Activated CD8-positive, alpha-beta T cell treated with anti-CD3 and anti-CD28 coated beads, Interleukin-2, amount 10 ng/mL, durations not matched to agents 7 days and 5 days (primary cell): ENCODE data around the gene RDH11. TPM values are rescaled to one million over a fixed set of nuclear protein-coding genes. Genes with fewer than 3 reads are reported as not detected.

Source experiments
- ATAC-seq: fragments of 150-1000 bp; cut with Tn5 transposase; one replicate; pipeline ENCODE4 v1.10.0; 2021; ENCODE audit warnings: moderate library complexity
- CTCF ChIA-PET: fragments of 350-600 bp; sonication (Branson Sonifier 250); formaldehyde crosslinking; loops from one replicate; lab custom pipeline; 2021; ENCODE audit warnings: antibody characterized with exemption; lab: Charles Lee
- POLR2A ChIA-PET: fragments of 350-600 bp; sonication (Branson Sonifier 250); formaldehyde crosslinking; loops from one replicate; lab custom pipeline; 2021; ENCODE audit warnings: antibody characterized with exemption; lab: Charles Lee
- DNase-seq: peaks from one replicate; pipeline ENCODE4 v3.0.0-alpha.2; 2020
- H3K27ac Mint-ChIP-seq: one replicate; pipeline ENCODE4 v1.8.0; 2021; ENCODE audit warnings: mild to moderate bottlenecking, mixed read lengths
- H3K27me3 Mint-ChIP-seq: one replicate; pipeline ENCODE4 v1.8.0; 2021; ENCODE audit warnings: low read depth, mixed read lengths
- H3K36me3 Mint-ChIP-seq: one replicate; pipeline ENCODE4 v1.8.0; 2021; ENCODE audit warnings: low read depth, mixed read lengths
- H3K4me1 Mint-ChIP-seq: one replicate; pipeline ENCODE4 v1.8.0; 2021; ENCODE audit warnings: low read depth, mixed read lengths
- H3K4me3 Mint-ChIP-seq: one replicate; pipeline ENCODE4 v1.8.0; 2021; ENCODE audit warnings: mild to moderate bottlenecking, mixed read lengths
- H3K9me3 Mint-ChIP-seq: one replicate; pipeline ENCODE4 v1.8.0; 2022; ENCODE audit warnings: mixed read lengths; ENCODE audit not compliant: insufficient read depth
- total RNA-seq, 2 experiments: library from RNA; stranded (reverse); gene quantifications; one replicate each; pipeline ENCODE4 v1.2.3, GENCODE V29; 2021

RDH11 gene
- total RNA-seq, 2 experiments from 2014 or later: 48.8 to 57.1 TPM

GRCh38 chr14:67630186-67630585 is 65.4 kb downstream of the RDH11 start:
- Mint-ChIP-seq H3K9me3 (no peaks in the 10 kb centered on the region), H3K36me3 (no peaks in the 10 kb centered on the region), H3K4me3 (no peak overlapping the region), H3K27me3 (no peaks in the 10 kb centered on the region), H3K27ac (no peak overlapping the region), H3K4me1 (no peaks in the 10 kb centered on the region)
- POLR2A ChIA-PET: no interaction called here
- ATAC-seq: no peak
- CTCF ChIA-PET: interaction anchor here (2.3 kb wide), 1 partner anchor 11 kb away, joined by 10 read pairs; no protein-coding TSS in a partner anchor
- no peak for DNase-seq

- ATAC-seq (no peak), DNase-seq (no peak)
- peaks cover 8% of the 10 kb centered on the region for H3K4me1 Mint-ChIP-seq
- no peak overlapping the region for H3K4me3 Mint-ChIP-seq
- no peaks in the 10 kb centered on the region for H3K9me3 Mint-ChIP-seq
- POLR2A ChIA-PET: no interaction called here
- H3K27me3 Mint-ChIP-seq: no peaks in the 10 kb centered on the region
- CTCF ChIA-PET: interaction anchor here (0.7 to 1.5 kb wide), 7 partner anchors 9 to 76 kb away, joined by 3 to 12 read pairs (median 3); partner anchors contain the start of genes ARG2 and PIGH
- H3K36me3 Mint-ChIP-seq: no peaks in the 10 kb centered on the region
- no peak overlapping the region for H3K27ac Mint-ChIP-seq
Observed at GRCh38 chr14:67627519-67627918, 68.0 kb downstream of the RDH11 start.

Other genes with a start within 250 kb of the RDH11 start
- gene TMEM229B, start 207.0 kb downstream of the RDH11 start, total RNA-seq: 1 to 10 TPM; 9.9 to 10.0 TPM
- under 1 TPM; 0.42 to 0.99 TPM for gene PLEKHH1, start 162.5 kb downstream of the RDH11 start, total RNA-seq
- 10 to 100 TPM; 14.8 to 17.5 TPM for gene PIGH, start 95.5 kb downstream of the RDH11 start, total RNA-seq
- 1 to 10 TPM; 1.6 to 2.3 TPM for gene ARG2, start 75.8 kb downstream of the RDH11 start, total RNA-seq
- gene VTI1B, start 21.1 kb downstream of the RDH11 start, total RNA-seq: 10 to 100 TPM; 69.6 to 70.6 TPM
- not detected for gene RDH12, start 6.1 kb upstream of the RDH11 start, total RNA-seq
- gene ZFYVE26, start 120.8 kb upstream of the RDH11 start, total RNA-seq: 10 to 100 TPM; 22.6 to 22.9 TPM
- 10 to 100 TPM; 34.1 to 38.8 TPM for gene RAD51B, start 124.0 kb upstream of the RDH11 start, total RNA-seq